ENCODE results near the gene L3MBTL4. TPM values are rescaled to one million over a fixed set of nuclear protein-coding genes. Genes with fewer than 3 reads are reported as not detected.
A peak's percentile ranks its signal among the peaks of the same experiment; 100 is the strongest.

L3MBTL4 gene
- total and polyA plus RNA-seq, 12 donors: 3.9 to 22.6 (median 8.7) TPM

GRCh38 chr18:6374935-6375529, 39.7 kb downstream of the L3MBTL4 start:
- no peak overlapping the region for H3K27ac ChIP-seq
- H3K36me3 ChIP-seq (replicated peaks in 1 of 2): no peaks in the 10 kb centered on the region
- no peaks in the 10 kb centered on the region for H3K27me3 ChIP-seq
- no peak overlapping the region for H3K4me3 ChIP-seq
- intact Hi-C loops (cut with DNase I): no loop called here
- TF ChIP-seq POLR2A (IDR thresholded peaks at IDR 0.05) (no peak), CTCF (IDR thresholded peaks at IDR 0.05) (no peak)
- WGBS, 4 donors: 90 to 93% (median 91%) methylated on average over 14 of the region's 14 CpGs
- H3K9me3 ChIP-seq (replicated peaks in 1 of 3): no peaks in the 10 kb centered on the region
- H3K4me1 ChIP-seq (replicated peaks in 1 of 2): peaks cover 0 to 2% of the 10 kb centered on the region in 2 donors
- DNase-seq: no peak

- WGBS, 4 donors: 83 to 85% (median 84%) methylated on average over 7 to 8 of the region's 8 CpGs
Measured at GRCh38 chr18:6374340-6374739, 40.4 kb downstream of the L3MBTL4 start.

GRCh38 chr18:6373187-6373586, 41.5 kb downstream of the L3MBTL4 start:
- TF ChIP-seq POLR2A (IDR thresholded peaks at IDR 0.05): no peak
- no peak for TF ChIP-seq CTCF (IDR thresholded peaks at IDR 0.05)
- no peak for DNase-seq
- Histone ChIP-seq H3K27ac (no peak overlapping the region), H3K9me3 (replicated peaks in 1 of 3) (no peaks in the 10 kb centered on the region), H3K4me1 (replicated peaks in 1 of 2) (peaks cover 0 to 2% of the 10 kb centered on the region in 2 donors), H3K27me3 (no peaks in the 10 kb centered on the region), H3K36me3 (replicated peaks in 1 of 2) (no peaks in the 10 kb centered on the region), H3K4me3 (no peak overlapping the region)
- 67 to 74% (median 71%) methylated on average over 5 of the region's 5 CpGs for WGBS, 4 donors
- intact Hi-C loops (cut with DNase I): no loop called here

More at GRCh38 chr18:6374340-6374739, 40.4 kb downstream of the L3MBTL4 start:
- TF ChIP-seq POLR2A (IDR thresholded peaks at IDR 0.05): no peak
- TF ChIP-seq CTCF (IDR thresholded peaks at IDR 0.05): no peak
- no peak overlapping the region for H3K27ac ChIP-seq
- no peak for DNase-seq
- H3K36me3 ChIP-seq (replicated peaks in 1 of 2): no peaks in the 10 kb centered on the region
- peaks cover 0 to 2% of the 10 kb centered on the region in 2 donors for H3K4me1 ChIP-seq (replicated peaks in 1 of 2)
- no peaks in the 10 kb centered on the region for H3K27me3 ChIP-seq
- H3K9me3 ChIP-seq (replicated peaks in 1 of 3): no peaks in the 10 kb centered on the region
- intact Hi-C loops (cut with DNase I): no loop called here
- no peak overlapping the region for H3K4me3 ChIP-seq

GRCh38 chr18:6370886-6371635, 43.6 kb downstream of the L3MBTL4 start:
- intact Hi-C loops (cut with DNase I): no loop called here
- DNase-seq: peak in 2 of 7 donors; percentile 7 to 56
- Histone ChIP-seq H3K36me3 (replicated peaks in 1 of 2) (no peaks in the 10 kb centered on the region), H3K4me3 (no peak overlapping the region), H3K4me1 (replicated peaks in 1 of 2) (peaks cover 0 to 2% of the 10 kb centered on the region in 2 donors), H3K27me3 (no peaks in the 10 kb centered on the region), H3K27ac (no peak overlapping the region), H3K9me3 (replicated peaks in 1 of 3) (no peaks in the 10 kb centered on the region)
- no peak for TF ChIP-seq CTCF (IDR thresholded peaks at IDR 0.05)
- TF ChIP-seq POLR2A (IDR thresholded peaks at IDR 0.05): no peak
- WGBS, 4 donors: 54 to 65% (median 57%) methylated on average over 12 of the region's 12 CpGs

Data from adrenal gland (tissue), 12 donors.